Measurements from ENCODE around the gene DLGAP1.

DNA sequence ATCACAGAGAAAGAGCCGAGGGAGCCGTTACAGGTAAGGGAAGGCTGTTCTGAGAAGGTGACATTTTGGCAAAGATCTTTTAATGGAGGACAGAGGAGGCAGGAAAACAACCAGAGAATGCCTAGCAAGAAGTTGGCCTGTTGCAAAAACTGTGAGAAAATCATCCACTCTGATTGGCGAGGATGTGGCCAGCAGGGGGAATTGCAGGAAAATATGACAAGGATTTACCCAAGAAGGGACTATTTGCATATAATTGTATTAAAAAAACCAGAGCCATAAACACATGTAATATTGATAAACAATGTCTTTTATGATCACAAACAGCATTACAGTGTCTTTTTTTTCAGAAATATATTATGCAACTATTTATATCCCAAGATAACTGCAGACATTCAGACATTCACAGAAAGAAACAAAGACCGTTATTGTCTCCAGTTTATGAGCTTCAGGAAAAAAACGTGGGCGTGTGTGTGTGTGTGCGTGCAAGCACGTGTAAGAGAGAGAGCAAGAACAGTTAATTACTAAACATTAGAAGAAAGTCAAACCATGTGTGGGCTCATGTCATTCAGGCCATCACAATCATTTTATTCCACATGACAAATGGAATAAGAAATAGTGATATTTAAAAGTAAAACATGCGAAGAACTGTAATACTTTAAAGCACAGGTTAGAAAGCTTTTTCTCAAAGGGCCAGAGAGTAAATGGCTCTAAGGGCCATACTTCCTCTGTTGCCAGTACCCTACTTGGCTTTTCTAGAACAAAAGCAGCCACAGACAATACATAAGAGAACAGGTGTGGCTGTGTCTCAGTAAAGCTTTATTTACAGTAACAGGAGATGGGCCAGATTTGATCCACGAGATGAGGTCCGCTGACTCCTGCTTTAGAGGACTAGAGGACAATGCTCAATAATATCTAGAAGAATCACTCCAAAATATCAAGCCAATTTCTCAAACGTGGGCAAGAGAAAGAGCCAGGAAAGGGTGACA is 324.1 kb downstream of the DLGAP1 start:
- TF ChIP-seq, protein P1, sequence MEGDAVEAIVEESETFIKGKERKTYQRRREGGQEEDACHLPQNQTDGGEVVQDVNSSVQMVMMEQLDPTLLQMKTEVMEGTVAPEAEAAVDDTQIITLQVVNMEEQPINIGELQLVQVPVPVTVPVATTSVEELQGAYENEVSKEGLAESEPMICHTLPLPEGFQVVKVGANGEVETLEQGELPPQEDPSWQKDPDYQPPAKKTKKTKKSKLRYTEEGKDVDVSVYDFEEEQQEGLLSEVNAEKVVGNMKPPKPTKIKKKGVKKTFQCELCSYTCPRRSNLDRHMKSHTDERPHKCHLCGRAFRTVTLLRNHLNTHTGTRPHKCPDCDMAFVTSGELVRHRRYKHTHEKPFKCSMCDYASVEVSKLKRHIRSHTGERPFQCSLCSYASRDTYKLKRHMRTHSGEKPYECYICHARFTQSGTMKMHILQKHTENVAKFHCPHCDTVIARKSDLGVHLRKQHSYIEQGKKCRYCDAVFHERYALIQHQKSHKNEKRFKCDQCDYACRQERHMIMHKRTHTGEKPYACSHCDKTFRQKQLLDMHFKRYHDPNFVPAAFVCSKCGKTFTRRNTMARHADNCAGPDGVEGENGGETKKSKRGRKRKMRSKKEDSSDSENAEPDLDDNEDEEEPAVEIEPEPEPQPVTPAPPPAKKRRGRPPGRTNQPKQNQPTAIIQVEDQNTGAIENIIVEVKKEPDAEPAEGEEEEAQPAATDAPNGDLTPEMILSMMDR (IDR thresholded peaks at IDR 0.05; ENCODE audit: insufficient read depth, low read length), result no peak
- TF ChIP-seq POLR2AphosphoS5 (IDR thresholded peaks at IDR 0.05; ENCODE audit: low read depth), result no peak
- no peak for TF ChIP-seq GABPA (IDR thresholded peaks at IDR 0.05; ENCODE audit: low read depth)

All from HL-60 (cell line).